HepG2 (cell line): ENCODE data around the gene ABCC10. TPM values are rescaled to one million over a fixed set of nuclear protein-coding genes. Genes with fewer than 3 reads are reported as not detected.

Source experiments
- AFF4 ChIP-seq: sonication (generic); formaldehyde crosslinking; IDR thresholded peaks from 2 replicates; pipeline ENCODE4 v1.4.0; 2020; ENCODE audit warnings: missing genetic modification reagents
- GZF1 ChIP-seq: sonication (generic); formaldehyde crosslinking; IDR thresholded peaks from 2 replicates; pipeline ENCODE4 v1.5.1; 2020; ENCODE audit warnings: mild to moderate bottlenecking, missing genetic modification reagents
- HOXA9 ChIP-seq: sonication (generic); formaldehyde crosslinking; IDR thresholded peaks from 2 replicates; pipeline ENCODE4 v1.8.1; 2022; ENCODE audit warnings: missing genetic modification reagents, mild to moderate bottlenecking, moderate library complexity, borderline replicate concordance
- ISL2 ChIP-seq: sonication (generic); formaldehyde crosslinking; IDR thresholded peaks from 2 replicates; pipeline ENCODE4 v1.5.0; 2020; ENCODE audit warnings: missing genetic modification reagents
- MED1 ChIP-seq: sonication (generic); formaldehyde crosslinking; IDR thresholded peaks from 2 replicates; pipeline ENCODE4 v1.4.0; 2020; ENCODE audit warnings: missing genetic modification reagents
- MTA3 ChIP-seq: sonication (generic); formaldehyde crosslinking; IDR thresholded peaks from 2 replicates; pipeline ENCODE4 v1.4.0; 2020; ENCODE audit warnings: missing genetic modification reagents
- MXI1 ChIP-seq: IDR thresholded peaks from 3 replicates; pipeline ENCODE4 v1.6.1; 2012; ENCODE audit warnings: low read depth, low read length, inconsistent platforms, borderline replicate concordance
- NR3C1 ChIP-seq: sonication (generic); formaldehyde crosslinking; IDR thresholded peaks from 2 replicates; pipeline ENCODE4 v1.4.0; 2020; ENCODE audit warnings: missing genetic modification reagents
- PHF21A ChIP-seq: sonication (generic); formaldehyde crosslinking; IDR thresholded peaks from 2 replicates; pipeline ENCODE4 v1.5.0; 2020; ENCODE audit warnings: mild to moderate bottlenecking, missing genetic modification reagents
- TARDBP ChIP-seq: sonication (generic); formaldehyde crosslinking; IDR thresholded peaks from 2 replicates; pipeline ENCODE4 v1.8.0; 2022; ENCODE audit warnings: mild to moderate bottlenecking, missing genetic modification reagents
- TBP ChIP-seq: sonication (generic); formaldehyde crosslinking; IDR thresholded peaks from 2 replicates; pipeline ENCODE4 v1.5.0; 2020; ENCODE audit warnings: missing genetic modification reagents
- TBX3 ChIP-seq: fragments of 450-650 bp; IDR thresholded peaks from 2 replicates; pipeline ENCODE4 v1.6.1; 2017; ENCODE audit warnings: antibody characterized with exemption, mild to moderate bottlenecking, inconsistent platforms, borderline replicate concordance
- YEATS4 ChIP-seq: sonication (generic); formaldehyde crosslinking; IDR thresholded peaks from 2 replicates; pipeline ENCODE4 v1.4.0; 2020; ENCODE audit warnings: missing genetic modification reagents, borderline replicate concordance
- ZBTB20 ChIP-seq: sonication (generic); formaldehyde crosslinking; IDR thresholded peaks from 2 replicates; pipeline ENCODE4 v1.8.1; 2023; ENCODE audit warnings: missing genetic modification reagents, low read depth, mild to moderate bottlenecking, borderline replicate concordance
- ZBTB7A ChIP-seq: sonication (generic); formaldehyde crosslinking; IDR thresholded peaks from 2 replicates; pipeline ENCODE4 v1.8.0; 2022; ENCODE audit warnings: mild to moderate bottlenecking, missing genetic modification reagents
- ZC3H4 ChIP-seq: sonication (generic); formaldehyde crosslinking; IDR thresholded peaks from 2 replicates; pipeline ENCODE4 v1.4.0; 2020; ENCODE audit warnings: missing genetic modification reagents, borderline replicate concordance
- ZNF557 ChIP-seq: sonication (generic); formaldehyde crosslinking; IDR thresholded peaks from 2 replicates; pipeline ENCODE4 v1.4.0; 2020; ENCODE audit warnings: missing genetic modification reagents
- ZNF792 ChIP-seq: IDR thresholded peaks from 2 replicates; pipeline ENCODE4 v1.6.1; 2016
- polyA plus RNA-seq, 8 experiments: library from polyadenylated mRNA; depleted of rRNA in 3 of 8; stranded (reverse) in 7 of 8; unstranded in 1 of 8; fragments of >200 nt; fragmentation: Illumina TruSeq in 4 of 8; extraction: Trizol in 4 of 8; gene quantifications; 2 replicates each; pipeline versions ENCODE4 v1.2.1 to v1.2.3, GENCODE V29; 2011 to 2016; ENCODE audit warnings: low read depth in 4 of 8, missing spikeins in 1 of 8, mixed read lengths in 1 of 8; ENCODE audit not compliant: insufficient read depth in 1 of 8
- total RNA-seq, 5 experiments: library from RNA; depleted of rRNA; stranded (reverse); fragments of >200 nt; fragmentation: Illumina TruSeq; extraction: Trizol; gene quantifications; 2 replicates each; pipeline ENCODE4 v1.2.3, GENCODE V29; 2016; ENCODE audit warnings: low read depth in 1 of 5
- TF ChIP-seq, protein P1 (sequence below), 2 experiments: sonication (generic) in 1 of 2; formaldehyde crosslinking in 1 of 2; IDR thresholded peaks; 2 replicates each; pipeline versions ENCODE4 v1.5.1 to v1.6.1; 2011 to 2020; ENCODE audit warnings: borderline replicate concordance in 1 of 2, low read depth in 1 of 2, low read length in 1 of 2, mild to moderate bottlenecking in 1 of 2, missing genetic modification reagents in 1 of 2, moderate library complexity in 1 of 2
- TF ChIP-seq, protein P2 (sequence below): fragments of 450-650 bp; IDR thresholded peaks from 2 replicates; pipeline ENCODE4 v1.6.1; 2017
- TF ChIP-seq, protein P3 (sequence below): sonication (generic); formaldehyde crosslinking; IDR thresholded peaks from 2 replicates; pipeline ENCODE4 v1.8.1; 2023; ENCODE audit warnings: mild to moderate bottlenecking, inconsistent platforms, moderate library complexity, missing genetic modification reagents, borderline replicate concordance

ABCC10 gene
- total and polyA plus RNA-seq, 2 of the 13 experiments (the other 11 are each of a cell fraction or from before 2014, with no cell fraction given): 16.0 to 24.3 TPM

DNA sequence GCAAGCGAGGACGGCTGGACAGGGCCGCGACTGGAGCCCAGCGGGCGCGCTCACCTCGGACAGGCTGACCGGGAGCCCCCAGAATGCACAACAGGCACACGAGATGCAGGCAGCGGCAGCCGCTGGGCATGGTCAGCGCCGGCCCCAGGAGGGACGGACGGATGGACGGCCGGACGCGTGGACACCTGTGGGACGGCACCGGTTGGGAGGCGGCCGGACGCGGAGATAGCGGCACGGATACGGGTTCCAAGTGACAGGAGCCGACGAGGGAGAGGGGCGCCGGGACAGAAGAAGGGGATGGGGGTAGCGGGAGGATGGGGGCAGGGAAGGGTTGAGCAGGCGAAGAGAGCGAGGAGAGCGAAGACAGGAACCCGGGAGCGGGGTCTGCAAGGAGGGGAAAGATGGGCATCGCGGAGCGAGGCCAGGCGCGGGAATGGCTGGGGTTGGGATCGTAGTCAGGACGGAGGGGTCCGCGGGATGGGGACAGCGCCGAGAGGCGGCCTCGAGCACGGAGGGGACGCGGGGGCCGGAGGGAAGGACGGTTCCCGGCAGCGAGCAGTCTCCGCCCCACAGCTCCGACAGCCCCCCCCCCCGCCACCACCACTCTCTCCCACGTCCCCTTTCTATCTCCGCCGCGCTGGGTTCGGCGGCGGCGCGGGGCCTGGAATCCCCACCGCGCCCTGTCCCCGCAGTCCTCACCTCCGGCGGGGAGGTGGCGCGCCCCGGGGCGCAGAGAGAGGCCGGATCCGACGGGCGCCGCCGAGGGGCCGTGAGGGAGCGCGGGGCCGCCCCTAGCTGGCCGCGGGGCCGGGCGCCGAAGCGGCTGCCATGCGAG, 27.6 kb downstream of the ABCC10 start (continued):
- TF ChIP-seq, protein P1, sequence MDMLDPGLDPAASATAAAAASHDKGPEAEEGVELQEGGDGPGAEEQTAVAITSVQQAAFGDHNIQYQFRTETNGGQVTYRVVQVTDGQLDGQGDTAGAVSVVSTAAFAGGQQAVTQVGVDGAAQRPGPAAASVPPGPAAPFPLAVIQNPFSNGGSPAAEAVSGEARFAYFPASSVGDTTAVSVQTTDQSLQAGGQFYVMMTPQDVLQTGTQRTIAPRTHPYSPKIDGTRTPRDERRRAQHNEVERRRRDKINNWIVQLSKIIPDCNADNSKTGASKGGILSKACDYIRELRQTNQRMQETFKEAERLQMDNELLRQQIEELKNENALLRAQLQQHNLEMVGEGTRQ (IDR thresholded peaks at IDR 0.05; ENCODE audit: low read depth, low read length): no peak
- TF ChIP-seq, protein P1 (CRISPR knock-in tag; IDR thresholded peaks at IDR 0.05; ENCODE audit: borderline replicate concordance): no peak
- TF ChIP-seq NR3C1 (CRISPR knock-in tag): no peak
- peak; percentile 26; the same call in 1 of the 2 replicates for TF ChIP-seq ZNF792
- TF ChIP-seq TBP (CRISPR knock-in tag): no peak
- 0 out of 2 replicates have a peak, but pooled peaks have one; percentile 19 for TF ChIP-seq ZBTB20 (CRISPR knock-in tag)
- no peak for TF ChIP-seq ZNF557 (CRISPR knock-in tag)
- TF ChIP-seq MXI1: peak; percentile 36; the same call in 1 of the 3 replicates
- no peak for TF ChIP-seq GZF1 (CRISPR knock-in tag)
- TF ChIP-seq TBX3: no peak
- TF ChIP-seq YEATS4 (CRISPR knock-in tag): no peak; the same call in 1 of the 2 replicates
- TF ChIP-seq ISL2: no peak
- TF ChIP-seq, protein P2, sequence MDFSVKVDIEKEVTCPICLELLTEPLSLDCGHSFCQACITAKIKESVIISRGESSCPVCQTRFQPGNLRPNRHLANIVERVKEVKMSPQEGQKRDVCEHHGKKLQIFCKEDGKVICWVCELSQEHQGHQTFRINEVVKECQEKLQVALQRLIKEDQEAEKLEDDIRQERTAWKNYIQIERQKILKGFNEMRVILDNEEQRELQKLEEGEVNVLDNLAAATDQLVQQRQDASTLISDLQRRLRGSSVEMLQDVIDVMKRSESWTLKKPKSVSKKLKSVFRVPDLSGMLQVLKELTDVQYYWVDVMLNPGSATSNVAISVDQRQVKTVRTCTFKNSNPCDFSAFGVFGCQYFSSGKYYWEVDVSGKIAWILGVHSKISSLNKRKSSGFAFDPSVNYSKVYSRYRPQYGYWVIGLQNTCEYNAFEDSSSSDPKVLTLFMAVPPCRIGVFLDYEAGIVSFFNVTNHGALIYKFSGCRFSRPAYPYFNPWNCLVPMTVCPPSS: no peak
- no peak for TF ChIP-seq AFF4 (CRISPR knock-in tag)
- TF ChIP-seq TARDBP (CRISPR knock-in tag): no peak; the same call in 1 of the 2 replicates
- 0 out of 2 replicates have a peak, but pooled peaks have one; percentile 19 for TF ChIP-seq ZBTB7A (CRISPR knock-in tag)
- TF ChIP-seq, protein P3, sequence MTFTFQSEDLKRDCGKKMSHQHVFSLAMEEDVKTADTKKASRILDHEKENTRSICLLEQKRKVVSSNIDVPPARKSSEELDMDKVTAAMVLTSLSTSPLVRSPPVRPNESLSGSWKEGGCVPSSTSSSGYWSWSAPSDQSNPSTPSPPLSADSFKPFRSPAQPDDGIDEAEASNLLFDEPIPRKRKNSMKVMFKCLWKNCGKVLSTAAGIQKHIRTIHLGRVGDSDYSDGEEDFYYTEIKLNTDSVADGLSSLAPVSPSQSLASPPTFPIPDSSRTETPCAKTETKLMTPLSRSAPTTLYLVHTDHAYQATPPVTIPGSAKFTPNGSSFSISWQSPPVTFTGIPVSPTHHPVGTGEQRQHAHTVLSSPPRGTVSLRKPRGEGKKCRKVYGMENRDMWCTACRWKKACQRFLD (CRISPR knock-in tag): no peak
- TF ChIP-seq PHF21A (CRISPR knock-in tag): peak; percentile 86
- peak; percentile 76; the same call in 1 of the 2 replicates for TF ChIP-seq HOXA9
- TF ChIP-seq MTA3 (CRISPR knock-in tag): no peak
- TF ChIP-seq ZC3H4 (CRISPR knock-in tag): no peak
- TF ChIP-seq MED1: no peak
